Prostate gland (tissue), 2 donors: ENCODE measurements around the gene VAC14. TPM values are rescaled to one million over a fixed set of nuclear protein-coding genes. Genes with fewer than 3 reads are reported as not detected.
A peak's percentile ranks its signal among the peaks of the same experiment; 100 is the strongest.

Source experiments
- DNase-seq: peaks from one replicate; pipeline ENCODE4 v3.0.0-alpha.2; 2019; ENCODE audit warnings: low spot score
- H3K27ac ChIP-seq, 2 donors: fragments of 200-600 bp; sonication (generic); 2 replicates each; pipeline ENCODE4 v1.5.1; 2017 to 2019
- H3K27me3 ChIP-seq: fragments of 200-600 bp; sonication (generic); replicated peaks from 2 replicates; pipeline ENCODE4 v1.5.1; 2019; ENCODE audit not compliant: insufficient read depth
- H3K36me3 ChIP-seq, 2 donors: fragments of 200-600 bp; sonication (generic); 1 replicate in 1 of 2; 2 replicates in 1 of 2; pipeline versions ENCODE4 v1.5.1 to v1.8.1; 2017 to 2019
- H3K4me1 ChIP-seq: fragments of 200-600 bp; sonication (generic); replicated peaks from 2 replicates; pipeline ENCODE4 v1.5.1; 2019
- H3K4me3 ChIP-seq, 2 donors: fragments of 200-600 bp; sonication (generic); 2 replicates each; pipeline ENCODE4 v1.5.1; 2017 to 2019
- H3K9me3 ChIP-seq: fragments of 200-600 bp; sonication (generic); 2 replicates; pipeline ENCODE4 v1.5.1; 2017
- POLR2A ChIP-seq: fragments of 450-650 bp; IDR thresholded peaks from one replicate; pipeline ENCODE4 v1.6.1; 2016; ENCODE audit warnings: antibody characterized with exemption, mild to moderate bottlenecking
- POLR2AphosphoS5 ChIP-seq: sonication (generic); formaldehyde crosslinking; IDR thresholded peaks from one replicate; pipeline ENCODE4 v1.6.1; 2017; ENCODE audit warnings: antibody characterized with exemption
- WGBS: methylation state at CpG from one replicate; pipeline ENCODE4 v1.1.5; 2018; 5-methylcytosine and 5-hydroxymethylcytosine counted together
- intact Hi-C: fragments of 100-400 bp; cut with DNase I; formaldehyde crosslinking; loops from one replicate; pipeline ENCODE4 v1.14.2; 2022
- total RNA-seq, 2 donors: library from RNA; depleted of rRNA; stranded (reverse); fragments of >200 nt; gene quantifications; one replicate each; pipeline ENCODE4 v1.1.0, GENCODE V29; 2016
- TF ChIP-seq, protein P1 (sequence below), 4 experiments: fragments of 200-600 bp in 2 of 4; fragments of 450-650 bp in 2 of 4; sonication (generic) in 2 of 4; IDR thresholded peaks; 1 replicate in 3 of 4; 2 replicates in 1 of 4; pipeline ENCODE4 v1.5.1; 2016 to 2019; ENCODE audit warnings: antibody characterized with exemption in 4 of 4, mild to moderate bottlenecking in 2 of 4, moderate library complexity in 2 of 4

The VAC14 gene
- total RNA-seq, 2 donors from 2014 or later = 30.3 to 66.8 TPM

DNA sequence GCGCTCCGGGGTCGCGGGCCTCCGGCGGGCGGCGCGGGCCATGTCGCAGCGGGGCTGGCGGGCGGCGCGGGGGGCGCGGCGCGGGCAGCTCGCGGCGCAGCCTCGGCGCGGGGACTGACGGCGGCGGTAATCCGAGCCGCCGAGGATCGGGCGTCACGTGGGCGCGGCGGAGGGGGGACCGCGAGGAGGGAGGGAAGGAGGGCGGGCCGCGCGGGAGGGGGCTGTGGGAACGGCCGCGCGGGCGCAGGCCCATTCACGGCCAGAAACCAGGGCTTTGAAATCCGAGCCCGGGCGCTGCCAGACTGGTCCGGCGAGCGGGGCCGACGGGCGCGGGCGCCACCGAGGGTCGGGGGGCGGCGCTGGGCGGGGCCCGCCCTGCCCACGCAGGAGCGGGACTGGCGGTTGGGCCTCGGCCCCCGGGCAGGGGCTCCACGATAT is 115.0 kb downstream of the VAC14 start, which contains the start of gene MTSS2:
Gene MTSS2 (minus strand): TSS at position 116 of the 438 bp plus-strand sequence. CDS start 262 bp downstream, outside the sequence.
- Histone ChIP-seq H3K36me3 (no peaks in the 10 kb centered on the region), H3K4me3 (peak within 1 kb of the TSS; percentile 65 to 90), H3K27ac (peak within 1 kb of the TSS; percentile 82 to 92), H3K4me1 (peaks cover 49% of the 10 kb centered on the region), H3K9me3 (no peaks in the 10 kb centered on the region), H3K27me3 (no peaks in the 10 kb centered on the region)
- DNase-seq = peak; percentile 92
- intact Hi-C loops = no loop called here
- under 1% methylated on average over 38 of the region's 72 CpGs for WGBS
- TF ChIP-seq, protein P1, sequence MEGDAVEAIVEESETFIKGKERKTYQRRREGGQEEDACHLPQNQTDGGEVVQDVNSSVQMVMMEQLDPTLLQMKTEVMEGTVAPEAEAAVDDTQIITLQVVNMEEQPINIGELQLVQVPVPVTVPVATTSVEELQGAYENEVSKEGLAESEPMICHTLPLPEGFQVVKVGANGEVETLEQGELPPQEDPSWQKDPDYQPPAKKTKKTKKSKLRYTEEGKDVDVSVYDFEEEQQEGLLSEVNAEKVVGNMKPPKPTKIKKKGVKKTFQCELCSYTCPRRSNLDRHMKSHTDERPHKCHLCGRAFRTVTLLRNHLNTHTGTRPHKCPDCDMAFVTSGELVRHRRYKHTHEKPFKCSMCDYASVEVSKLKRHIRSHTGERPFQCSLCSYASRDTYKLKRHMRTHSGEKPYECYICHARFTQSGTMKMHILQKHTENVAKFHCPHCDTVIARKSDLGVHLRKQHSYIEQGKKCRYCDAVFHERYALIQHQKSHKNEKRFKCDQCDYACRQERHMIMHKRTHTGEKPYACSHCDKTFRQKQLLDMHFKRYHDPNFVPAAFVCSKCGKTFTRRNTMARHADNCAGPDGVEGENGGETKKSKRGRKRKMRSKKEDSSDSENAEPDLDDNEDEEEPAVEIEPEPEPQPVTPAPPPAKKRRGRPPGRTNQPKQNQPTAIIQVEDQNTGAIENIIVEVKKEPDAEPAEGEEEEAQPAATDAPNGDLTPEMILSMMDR (IDR thresholded peaks at IDR 0.05) = no peak
- TF ChIP-seq POLR2A = peak; percentile 71
- peak; percentile 70 for TF ChIP-seq POLR2AphosphoS5

DNA sequence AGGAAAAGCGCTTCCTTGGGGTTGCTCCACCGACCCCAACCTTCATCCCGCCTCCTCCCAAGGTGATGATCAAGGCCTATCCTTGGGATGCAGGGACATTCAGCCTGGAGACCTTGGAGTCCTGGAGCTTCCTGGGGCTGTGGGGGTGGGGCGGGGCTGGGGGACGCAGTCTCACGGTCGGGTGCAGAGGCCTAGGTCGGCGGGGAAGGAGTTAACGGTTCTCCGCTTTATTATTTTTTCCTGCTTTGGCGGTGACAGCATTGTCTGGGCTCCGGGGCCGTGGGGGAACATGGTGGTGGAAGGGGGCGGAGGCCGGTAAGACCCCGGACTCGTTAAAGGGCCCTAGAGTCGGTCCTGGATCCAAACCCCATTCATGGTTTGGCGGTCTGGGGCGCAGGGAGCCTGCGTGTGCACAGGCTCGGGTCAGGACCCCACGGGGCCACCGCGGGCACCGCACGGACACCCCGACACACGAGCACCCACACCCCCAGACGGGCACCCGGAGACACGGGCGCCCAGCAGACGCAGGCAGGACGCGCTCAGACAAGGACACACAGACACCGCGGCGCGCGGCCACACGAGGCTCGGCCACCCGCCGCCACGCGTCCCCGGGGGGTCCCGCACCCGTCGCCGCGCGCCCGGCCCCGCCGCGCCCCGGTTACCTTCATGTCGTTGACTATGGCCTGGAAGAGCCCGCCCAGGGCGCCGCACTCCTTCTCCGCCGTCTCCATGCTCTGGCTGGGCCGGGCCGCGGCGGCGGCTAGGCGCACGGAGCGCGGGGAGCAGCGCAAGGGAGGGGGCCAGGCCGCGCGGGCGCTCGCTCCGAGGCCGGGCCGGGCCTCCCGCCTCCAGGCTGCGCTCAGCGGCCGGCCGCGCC is 115.7 kb downstream of the VAC14 start:
- H3K36me3 ChIP-seq = no peaks in the 10 kb centered on the region
- peaks cover 55% of the 10 kb centered on the region for H3K4me1 ChIP-seq
- no peak for DNase-seq
- peak overlapping the region; percentile 80 to 92 for H3K27ac ChIP-seq
- peak overlapping the region; percentile 65 to 90 for H3K4me3 ChIP-seq
- no peaks in the 10 kb centered on the region for H3K9me3 ChIP-seq
- intact Hi-C loops = no loop called here
- under 1% methylated on average over 63 of the region's 90 CpGs for WGBS
- TF ChIP-seq POLR2A = peak; percentile 14
- TF ChIP-seq, protein P1 (IDR thresholded peaks at IDR 0.05) = no peak
- H3K27me3 ChIP-seq = no peaks in the 10 kb centered on the region

DNA sequence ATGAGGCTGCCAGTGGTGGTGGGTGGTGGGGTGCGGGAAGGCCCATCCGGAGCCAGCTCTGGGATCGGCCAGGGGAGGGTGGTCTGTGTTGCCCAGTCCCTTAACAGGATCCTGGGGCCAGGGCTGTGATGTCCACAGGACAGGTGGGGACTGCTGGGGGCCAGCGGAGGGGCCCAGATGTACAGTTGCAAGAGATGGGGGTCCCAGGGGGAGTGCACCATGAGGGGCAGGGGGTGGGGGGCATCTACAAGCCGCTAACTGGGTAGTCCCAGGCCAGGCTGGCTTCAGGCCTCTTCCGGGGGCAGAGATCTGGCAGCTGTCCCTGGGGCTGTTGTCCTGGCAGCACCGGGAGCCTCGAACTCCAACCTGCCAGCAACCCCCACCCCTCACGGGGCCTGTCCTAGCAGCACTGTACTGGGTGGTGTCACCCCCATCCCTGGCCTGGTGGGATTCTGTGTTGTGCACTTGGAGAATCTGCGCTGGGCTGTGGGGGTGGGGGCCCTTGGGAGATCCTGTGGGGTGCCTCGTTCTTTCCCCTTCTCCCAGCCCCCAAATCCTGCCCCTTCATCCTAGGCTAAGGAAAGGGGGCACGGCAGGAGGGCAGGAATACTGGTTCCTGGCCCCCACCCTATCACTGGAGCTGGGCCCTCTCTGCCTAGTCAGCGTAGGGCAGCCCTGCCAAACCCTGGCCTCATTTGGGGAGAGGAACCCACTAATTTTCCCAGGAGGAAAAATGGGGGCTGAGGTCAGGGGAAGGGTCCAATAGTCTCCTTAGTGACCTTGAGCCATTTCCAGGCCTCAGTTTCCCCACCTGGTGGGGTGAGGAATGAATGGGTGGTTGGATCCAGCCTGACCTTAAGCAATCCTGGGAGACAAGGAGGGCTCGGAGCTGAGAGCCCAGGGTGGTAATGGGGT is 116.6 kb downstream of the VAC14 start:
- H3K4me3 ChIP-seq = peak overlapping the region; percentile 65 to 90
- TF ChIP-seq, protein P1 (IDR thresholded peaks at IDR 0.05) = no peak
- peak overlapping the region; percentile 80 to 92 for H3K27ac ChIP-seq
- 13% methylated on average over 14 of the region's 14 CpGs for WGBS
- intact Hi-C loops = no loop called here
- H3K9me3 ChIP-seq = no peaks in the 10 kb centered on the region
- peaks cover 57% of the 10 kb centered on the region for H3K4me1 ChIP-seq
- no peaks in the 10 kb centered on the region for H3K27me3 ChIP-seq
- no peak for DNase-seq
- peaks cover 0 to 2% of the 10 kb centered on the region in 2 donors for H3K36me3 ChIP-seq

DNA sequence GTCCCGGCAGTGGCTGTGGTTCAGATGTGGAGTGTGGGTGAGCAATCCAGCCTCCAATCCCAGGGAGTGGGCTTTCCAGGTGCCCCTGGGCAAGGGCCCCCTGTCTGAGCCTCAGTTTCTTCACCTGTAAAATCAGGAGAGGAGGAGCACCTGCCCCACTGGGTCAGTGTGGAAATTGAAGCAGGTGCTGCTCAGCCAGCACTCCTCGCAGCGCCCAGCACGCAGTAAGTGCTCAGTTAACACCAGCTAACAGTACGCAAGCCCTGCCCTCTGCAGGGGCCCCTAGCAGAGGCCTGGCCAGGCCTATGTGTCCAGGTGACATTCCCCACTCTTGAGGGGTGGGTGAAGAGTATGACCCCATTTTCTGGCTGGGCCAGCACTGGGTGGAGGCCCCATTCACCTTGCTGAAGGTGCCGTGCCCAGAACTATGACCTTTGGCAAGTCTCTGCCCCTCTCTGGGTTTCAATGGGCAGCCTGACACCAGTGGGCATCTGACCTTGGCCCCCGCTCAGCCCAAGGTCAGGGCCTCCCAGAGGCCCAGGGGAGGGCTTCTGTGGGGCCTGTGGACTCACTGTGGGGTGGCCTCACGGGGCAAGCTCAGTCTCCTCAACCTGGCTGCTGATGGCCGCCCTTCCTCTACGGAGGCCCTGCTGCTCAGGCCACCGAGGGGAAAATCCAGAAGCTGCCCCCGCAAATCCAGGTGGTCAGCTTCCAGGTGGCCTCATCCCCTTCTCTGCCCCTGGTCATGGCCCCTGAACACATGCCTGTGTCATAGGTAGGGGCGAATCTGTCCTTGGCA is 117.6 kb downstream of the VAC14 start:
- TF ChIP-seq POLR2A (no peak), POLR2AphosphoS5 (no peak)
- TF ChIP-seq, protein P1 (IDR thresholded peaks at IDR 0.05) = no peak
- peak overlapping the region; percentile 80 to 92 for H3K27ac ChIP-seq
- 69% methylated on average over 12 of the region's 13 CpGs for WGBS
- H3K9me3 ChIP-seq = no peaks in the 10 kb centered on the region
- peaks cover 52% of the 10 kb centered on the region for H3K4me1 ChIP-seq
- no peak for DNase-seq
- H3K4me3 ChIP-seq = peak overlapping the region in 1 of 2 donors; percentile 90
- intact Hi-C loops = no loop called here
- H3K36me3 ChIP-seq = peaks cover 1 to 9% of the 10 kb centered on the region in 2 donors
- H3K27me3 ChIP-seq = no peaks in the 10 kb centered on the region
